Neural progenitor cell (in vitro differentiated cells): Measurements from ENCODE around the gene RPUSD1. TPM values are rescaled to one million over a fixed set of nuclear protein-coding genes. Genes with fewer than 3 reads are reported as not detected.

Source experiments
- DNase-seq: peaks from one replicate; pipeline ENCODE4 v3.0.0-alpha.2; 2016; ENCODE audit warnings: low spot score
- H2AFZ ChIP-seq: fragments of 200-600 bp; sonication (generic); replicated peaks from 2 replicates; pipeline ENCODE4 v1.6.1; 2016; ENCODE audit warnings: antibody characterized with exemption
- H3F3A ChIP-seq: fragments of 200-600 bp; sonication (generic); 2 replicates; pipeline ENCODE4 v1.6.1; 2016; ENCODE audit warnings: antibody characterized with exemption, low read depth
- H3K27ac ChIP-seq: fragments of 200-600 bp; sonication (generic); 2 replicates; pipeline ENCODE4 v1.5.1; 2016; ENCODE audit warnings: mild to moderate bottlenecking
- H3K27me3 ChIP-seq: fragments of 200-600 bp; sonication (generic); 2 replicates; pipeline ENCODE4 v1.6.1; 2016; ENCODE audit warnings: mild to moderate bottlenecking, moderate library complexity
- H3K36me3 ChIP-seq: fragments of 200-600 bp; sonication (generic); 2 replicates; pipeline ENCODE4 v1.5.1; 2016
- H3K4me1 ChIP-seq: fragments of 200-600 bp; sonication (generic); 2 replicates; pipeline ENCODE4 v1.6.1; 2016; ENCODE audit warnings: mixed run types
- H3K4me2 ChIP-seq: fragments of 200-600 bp; sonication (generic); 2 replicates; pipeline ENCODE4 v1.6.1; 2016
- H3K4me3 ChIP-seq: fragments of 200-600 bp; sonication (generic); 2 replicates; pipeline ENCODE4 v1.5.1; 2016
- H3K79me2 ChIP-seq: fragments of 200-600 bp; sonication (generic); 2 replicates; pipeline ENCODE4 v1.6.1; 2016; ENCODE audit warnings: low read depth
- H3K9ac ChIP-seq: fragments of 200-600 bp; sonication (generic); 2 replicates; pipeline ENCODE4 v1.6.1; 2016
- H3K9me3 ChIP-seq: fragments of 200-600 bp; sonication (generic); 2 replicates; pipeline ENCODE4 v1.5.1; 2016; ENCODE audit warnings: low read depth
- H4K20me1 ChIP-seq: fragments of 200-600 bp; sonication (generic); 2 replicates; pipeline ENCODE4 v1.6.1; 2016; ENCODE audit warnings: low read depth
- H3K27ac Mint-ChIP-seq: 3 replicates; pipeline ENCODE4 v1.8.0; 2021; ENCODE audit warnings: mixed read lengths
- H3K27me3 Mint-ChIP-seq: 2 replicates; pipeline ENCODE4 v1.8.0; 2022; ENCODE audit warnings: low read depth, mild to moderate bottlenecking, inconsistent platforms, moderate library complexity, mixed read lengths; ENCODE audit not compliant: insufficient read depth
- H3K36me3 Mint-ChIP-seq: 3 replicates; pipeline ENCODE4 v1.8.0; 2021; ENCODE audit warnings: mixed read lengths
- H3K4me1 Mint-ChIP-seq: 3 replicates; pipeline ENCODE4 v1.8.0; 2021; ENCODE audit warnings: mixed read lengths
- H3K4me3 Mint-ChIP-seq: 3 replicates; pipeline ENCODE4 v1.8.0; 2021; ENCODE audit warnings: mild to moderate bottlenecking, moderate library complexity, mixed read lengths
- H3K9me3 Mint-ChIP-seq: 3 replicates; pipeline ENCODE4 v1.8.0; 2020; ENCODE audit warnings: mixed read lengths
- EZH2 ChIP-seq: fragments of 200-600 bp; sonication (generic); IDR thresholded peaks from 2 replicates; pipeline ENCODE4 v1.6.1; 2017; ENCODE audit warnings: antibody characterized with exemption, mild to moderate bottlenecking, moderate library complexity
- EZH2phosphoT487 ChIP-seq: fragments of 200-600 bp; sonication (generic); IDR thresholded peaks from 2 replicates; pipeline ENCODE4 v1.6.1; 2017; ENCODE audit warnings: antibody characterized with exemption
- total RNA-seq: library from RNA; depleted of rRNA; stranded (reverse); fragments of >200 nt; gene quantifications from 2 replicates; pipeline ENCODE4 v1.2.3, GENCODE V29; 2015; ENCODE audit warnings: low replicate concordance
- TF ChIP-seq, protein P1 (sequence below): fragments of 200-600 bp; sonication (generic); IDR thresholded peaks from 2 replicates; pipeline ENCODE4 v1.5.1; 2017; ENCODE audit warnings: antibody characterized with exemption, mild to moderate bottlenecking

RPUSD1 gene
- total RNA-seq, 1 donor from 2014 or later: 5.6 TPM

DNA sequence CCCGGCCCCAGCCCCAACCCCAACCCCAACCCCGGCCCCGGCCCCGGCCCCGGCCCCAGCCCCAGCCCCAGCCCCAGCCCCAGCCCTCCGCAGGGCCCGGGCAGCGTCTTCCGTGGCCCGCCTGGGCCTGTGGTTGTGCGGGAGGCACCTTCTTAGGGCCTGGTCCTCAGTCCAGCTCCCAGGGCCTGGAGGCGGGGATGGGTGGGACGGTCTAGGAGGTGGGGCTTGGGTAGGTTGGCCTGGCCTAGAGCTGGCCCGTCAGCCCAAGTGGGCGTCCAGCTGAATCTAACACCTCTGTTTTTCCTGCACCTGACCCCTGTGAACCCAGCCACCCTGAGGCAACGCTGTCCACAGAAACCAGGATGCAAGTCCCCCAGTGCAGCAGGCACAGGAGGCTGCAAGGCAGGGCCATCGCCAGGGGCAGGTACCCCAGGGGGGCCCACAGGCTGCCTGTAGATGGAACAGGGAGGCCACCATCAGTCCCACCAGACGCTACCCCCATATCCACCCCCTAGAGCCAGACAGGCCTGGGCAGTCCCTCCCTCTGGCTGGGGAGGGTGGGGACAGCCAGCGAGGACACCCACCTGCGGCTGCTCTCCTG is 18.9 kb downstream of the RPUSD1 start:
- no peaks in the 10 kb centered on the region for H3K27me3 ChIP-seq
- no peak overlapping the region for H2AFZ ChIP-seq
- no peaks in the 10 kb centered on the region for H3K36me3 Mint-ChIP-seq
- H3K79me2 ChIP-seq: no peaks in the 10 kb centered on the region
- H3K4me1 ChIP-seq: no peaks in the 10 kb centered on the region
- no peaks in the 10 kb centered on the region for H4K20me1 ChIP-seq
- H3K9ac ChIP-seq: no peak overlapping the region
- no peak for DNase-seq
- no peak overlapping the region for H3K27ac Mint-ChIP-seq
- H3K9me3 ChIP-seq: no peaks in the 10 kb centered on the region
- H3K4me3 Mint-ChIP-seq: no peak overlapping the region
- H3K4me1 Mint-ChIP-seq: peaks cover 2% of the 10 kb centered on the region
- H3K9me3 Mint-ChIP-seq: no peaks in the 10 kb centered on the region
- no peak overlapping the region for H3K27ac ChIP-seq
- H3K4me2 ChIP-seq: no peak overlapping the region
- peaks cover 5% of the 10 kb centered on the region for H3K27me3 Mint-ChIP-seq
- H3F3A ChIP-seq: no peaks in the 10 kb centered on the region
- H3K4me3 ChIP-seq: no peak overlapping the region
- H3K36me3 ChIP-seq: no peaks in the 10 kb centered on the region
- TF ChIP-seq, protein P1, sequence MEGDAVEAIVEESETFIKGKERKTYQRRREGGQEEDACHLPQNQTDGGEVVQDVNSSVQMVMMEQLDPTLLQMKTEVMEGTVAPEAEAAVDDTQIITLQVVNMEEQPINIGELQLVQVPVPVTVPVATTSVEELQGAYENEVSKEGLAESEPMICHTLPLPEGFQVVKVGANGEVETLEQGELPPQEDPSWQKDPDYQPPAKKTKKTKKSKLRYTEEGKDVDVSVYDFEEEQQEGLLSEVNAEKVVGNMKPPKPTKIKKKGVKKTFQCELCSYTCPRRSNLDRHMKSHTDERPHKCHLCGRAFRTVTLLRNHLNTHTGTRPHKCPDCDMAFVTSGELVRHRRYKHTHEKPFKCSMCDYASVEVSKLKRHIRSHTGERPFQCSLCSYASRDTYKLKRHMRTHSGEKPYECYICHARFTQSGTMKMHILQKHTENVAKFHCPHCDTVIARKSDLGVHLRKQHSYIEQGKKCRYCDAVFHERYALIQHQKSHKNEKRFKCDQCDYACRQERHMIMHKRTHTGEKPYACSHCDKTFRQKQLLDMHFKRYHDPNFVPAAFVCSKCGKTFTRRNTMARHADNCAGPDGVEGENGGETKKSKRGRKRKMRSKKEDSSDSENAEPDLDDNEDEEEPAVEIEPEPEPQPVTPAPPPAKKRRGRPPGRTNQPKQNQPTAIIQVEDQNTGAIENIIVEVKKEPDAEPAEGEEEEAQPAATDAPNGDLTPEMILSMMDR: no peak
- TF ChIP-seq EZH2phosphoT487: no peak
- TF ChIP-seq EZH2: no peak

- H3K4me3 Mint-ChIP-seq: no peak overlapping the region
- no peak overlapping the region for H3K27ac ChIP-seq
- no peak for DNase-seq
- H4K20me1 ChIP-seq: no peaks in the 10 kb centered on the region
- H3K9me3 Mint-ChIP-seq: no peaks in the 10 kb centered on the region
- peaks cover 4% of the 10 kb centered on the region for H3K4me1 Mint-ChIP-seq
- no peak overlapping the region for H3K9ac ChIP-seq
- no peaks in the 10 kb centered on the region for H3K9me3 ChIP-seq
- no peaks in the 10 kb centered on the region for H3K4me1 ChIP-seq
- no peak overlapping the region for H3K4me2 ChIP-seq
- no peaks in the 10 kb centered on the region for H3F3A ChIP-seq
- peaks cover 4% of the 10 kb centered on the region for H3K27me3 Mint-ChIP-seq
- H3K36me3 Mint-ChIP-seq: no peaks in the 10 kb centered on the region
- H3K36me3 ChIP-seq: no peaks in the 10 kb centered on the region
- H3K79me2 ChIP-seq: no peaks in the 10 kb centered on the region
- H3K27me3 ChIP-seq: no peaks in the 10 kb centered on the region
- TF ChIP-seq, protein P1: no peak
- TF ChIP-seq EZH2 (no peak), EZH2phosphoT487 (no peak)
- H3K4me3 ChIP-seq: no peak overlapping the region
- H2AFZ ChIP-seq: no peak overlapping the region
- H3K27ac Mint-ChIP-seq: no peak overlapping the region
These were observed 19.8 kb downstream of the RPUSD1 start for GRCh38 chr16:768428-768827.

DNA sequence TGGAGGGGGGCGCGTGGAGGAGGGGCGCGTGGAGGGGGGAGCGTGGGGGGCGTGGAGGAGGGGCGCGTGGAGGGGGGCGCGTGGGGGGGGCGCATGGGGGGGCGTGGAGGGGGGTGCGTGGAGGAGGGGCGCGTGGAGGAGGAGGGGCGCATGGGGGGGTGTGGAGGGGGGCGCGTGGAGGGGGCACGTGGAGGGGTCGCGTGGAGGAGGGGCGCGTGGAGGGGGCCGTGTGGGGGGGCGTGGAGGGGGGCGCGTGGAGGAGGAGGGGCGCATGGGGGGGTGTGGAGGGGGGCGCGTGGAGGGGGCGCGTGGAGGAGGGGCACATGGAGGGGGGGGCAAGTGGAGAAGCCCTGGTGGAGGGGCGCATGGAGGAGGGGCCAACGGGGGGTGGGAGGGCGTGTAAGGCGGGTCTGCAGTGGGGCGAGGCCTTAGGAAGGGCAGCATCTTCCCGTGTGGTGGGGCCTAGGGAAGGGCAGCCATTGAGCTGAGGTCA is 20.4 kb downstream of the RPUSD1 start:
- Histone ChIP-seq H3K9ac (no peak overlapping the region), H4K20me1 (no peaks in the 10 kb centered on the region), H3K4me3 (no peak overlapping the region), H3K36me3 (no peaks in the 10 kb centered on the region), H3F3A (no peaks in the 10 kb centered on the region), H3K27me3 (no peaks in the 10 kb centered on the region), H3K4me1 (no peaks in the 10 kb centered on the region), H2AFZ (no peak overlapping the region), H3K4me2 (no peak overlapping the region), H3K9me3 (no peaks in the 10 kb centered on the region), H3K79me2 (no peaks in the 10 kb centered on the region), H3K27ac (no peak overlapping the region)
- no peaks in the 10 kb centered on the region for H3K9me3 Mint-ChIP-seq
- peaks cover 4% of the 10 kb centered on the region for H3K27me3 Mint-ChIP-seq
- TF ChIP-seq EZH2: no peak
- TF ChIP-seq, protein P1: no peak
- TF ChIP-seq EZH2phosphoT487: no peak
- no peak overlapping the region for H3K4me3 Mint-ChIP-seq
- H3K27ac Mint-ChIP-seq: no peak overlapping the region
- H3K4me1 Mint-ChIP-seq: peaks cover 4% of the 10 kb centered on the region
- no peak for DNase-seq
- H3K36me3 Mint-ChIP-seq: no peaks in the 10 kb centered on the region
